ENCODE data around the gene S100A8.

GRCh38 chr1:153379591-153379990 lies 11.3 kb downstream of the S100A8 start:
- TF ChIP-seq POLR2A (IDR thresholded peaks at IDR 0.05) (no peak), CTCF (IDR thresholded peaks at IDR 0.05) (no peak)
